IMR-90 (cell line): Measurements from ENCODE around the gene PRSS50. TPM values are rescaled to one million over a fixed set of nuclear protein-coding genes. Genes with fewer than 3 reads are reported as not detected.

ENCODE experiments used
- ATAC-seq: fragments of 200-7000 bp; cut with Tn5 transposase; 2 replicates; pipeline ENCODE4 v1.9.1; 2020; ENCODE audit warnings: low read depth, mild to moderate bottlenecking, moderate library complexity
- BruUV-seq: library from RNA; stranded (reverse); fragments of 400-500 nt; replicated peaks from 2 replicates; lab custom pipeline; 2021; lab: Mats Ljungman, UMichigan
- CTCF ChIA-PET: fragments of 300-600 bp; formaldehyde crosslinking; extraction: SDS; loops from one replicate; lab custom pipeline; 2021; ENCODE audit warnings: antibody characterized with exemption; lab: Yijun Ruan, JAX
- POLR2A ChIA-PET: fragments of 300-600 bp; sonication (Branson Sonifier 250); formaldehyde crosslinking; loops from one replicate; lab custom pipeline; 2022; ENCODE audit warnings: antibody characterized with exemption; ENCODE audit not compliant: unreplicated experiment; lab: Charles Lee
- DNase-seq: peaks from one replicate; pipeline ENCODE4 v3.0.0; 2013
- H2AFZ ChIP-seq: replicated peaks from 2 replicates; pipeline ENCODE3; 2013; ENCODE audit warnings: low read length, mild to moderate bottlenecking; ENCODE audit not compliant: poor library complexity
- H2AK5ac ChIP-seq: 2 replicates; pipeline ENCODE4 v1.6.1; 2013; ENCODE audit warnings: low read depth, low read length, inconsistent platforms
- H2AK9ac ChIP-seq: replicated peaks from 2 replicates; pipeline ENCODE3; 2013; ENCODE audit warnings: mild to moderate bottlenecking, low read depth, low read length, moderate library complexity; ENCODE audit not compliant: poor library complexity
- H2BK120ac ChIP-seq: 2 replicates; pipeline ENCODE4 v1.6.1; 2013; ENCODE audit warnings: low read depth, low read length, inconsistent platforms
- H2BK15ac ChIP-seq: 3 replicates; pipeline ENCODE4 v1.6.1; 2013; ENCODE audit warnings: low read depth, low read length, inconsistent platforms
- H2BK20ac ChIP-seq: 2 replicates; pipeline ENCODE4 v1.6.1; 2013; ENCODE audit warnings: low read depth, mild to moderate bottlenecking, inconsistent platforms, low read length, moderate library complexity
- H2BK5ac ChIP-seq: 2 replicates; pipeline ENCODE4 v1.6.1; 2013; ENCODE audit warnings: mild to moderate bottlenecking, low read depth, low read length, inconsistent platforms; ENCODE audit not compliant: poor library complexity, severe bottlenecking
- H3K14ac ChIP-seq: replicated peaks from 2 replicates; pipeline ENCODE4 v1.6.1; 2013; ENCODE audit warnings: low read depth, low read length, inconsistent platforms
- H3K18ac ChIP-seq: 2 replicates; pipeline ENCODE4 v1.6.1; 2013; ENCODE audit warnings: low read depth, low read length, control low read depth
- H3K23ac ChIP-seq: 2 replicates; pipeline ENCODE4 v1.6.1; 2013; ENCODE audit warnings: low read depth, low read length, inconsistent platforms
- H3K27ac ChIP-seq: 2 replicates; pipeline ENCODE4 v1.5.1; 2013; ENCODE audit warnings: mild to moderate bottlenecking, control low read depth, low read length; ENCODE audit not compliant: insufficient read depth
- H3K27me3 ChIP-seq: 2 replicates; pipeline ENCODE4 v1.6.1; 2013; ENCODE audit warnings: low read length; ENCODE audit not compliant: control insufficient read depth, insufficient read depth
- H3K36me3 ChIP-seq: 2 replicates; pipeline ENCODE4 v1.6.1; 2013; ENCODE audit warnings: low read length, mixed read lengths; ENCODE audit not compliant: control insufficient read depth, insufficient read depth
- H3K4ac ChIP-seq: 2 replicates; pipeline ENCODE4 v1.6.1; 2013; ENCODE audit warnings: low read depth, low read length, inconsistent platforms
- H3K4me1 ChIP-seq: 2 replicates; pipeline ENCODE4 v1.6.1; 2013; ENCODE audit warnings: low read length, mixed read lengths; ENCODE audit not compliant: control insufficient read depth, insufficient read depth
- H3K4me2 ChIP-seq: 2 replicates; pipeline ENCODE4 v1.6.1; 2013; ENCODE audit warnings: low read depth, mild to moderate bottlenecking, control low read depth, low read length, moderate library complexity
- H3K4me3 ChIP-seq: 2 replicates; pipeline ENCODE4 v1.5.1; 2013; ENCODE audit warnings: low read depth, mild to moderate bottlenecking, control low read depth, low read length, moderate library complexity; ENCODE audit not compliant: insufficient read depth
- H3K56ac ChIP-seq: 2 replicates; pipeline ENCODE4 v1.6.1; 2013; ENCODE audit warnings: low read length, inconsistent platforms; ENCODE audit not compliant: insufficient read depth; ENCODE audit errors: extremely low read depth
- H3K79me1 ChIP-seq, 2 experiments: 2 replicates each; pipeline ENCODE4 v1.6.1; 2013; ENCODE audit warnings: low read length in 2 of 2, inconsistent platforms in 1 of 2, low read depth in 1 of 2
- H3K9ac ChIP-seq: 2 replicates; pipeline ENCODE4 v1.6.1; 2013; ENCODE audit warnings: low read depth, low read length, control low read depth
- H3K9me1 ChIP-seq: 2 replicates; pipeline ENCODE4 v1.6.1; 2013; ENCODE audit warnings: low read length, inconsistent platforms; ENCODE audit not compliant: insufficient read depth
- H3K9me3 ChIP-seq: 2 replicates; pipeline ENCODE4 v1.6.1; 2013; ENCODE audit warnings: low read length; ENCODE audit not compliant: control insufficient read depth, insufficient read depth
- H4K20me1 ChIP-seq: 2 replicates; pipeline ENCODE4 v1.6.1; 2013; ENCODE audit warnings: low read length, inconsistent platforms; ENCODE audit not compliant: insufficient read depth
- H4K5ac ChIP-seq: 2 replicates; pipeline ENCODE4 v1.6.1; 2013; ENCODE audit warnings: mild to moderate bottlenecking, low read depth, low read length, control low read depth
- H4K8ac ChIP-seq, 2 experiments: 2 replicates each; pipeline ENCODE4 v1.6.1; 2013; ENCODE audit warnings: low read depth in 2 of 2, low read length in 2 of 2, control low read depth in 1 of 2, inconsistent platforms in 1 of 2
- H4K91ac ChIP-seq: 2 replicates; pipeline ENCODE4 v1.6.1; 2013; ENCODE audit warnings: low read depth, low read length, inconsistent platforms; ENCODE audit not compliant: insufficient read depth
- BHLHE40 ChIP-seq: fragments of 150-350 bp; IDR thresholded peaks from 2 replicates; pipeline ENCODE4 v1.6.1; 2016; ENCODE audit warnings: mild to moderate bottlenecking, low read depth, low read length
- CHD1 ChIP-seq: IDR thresholded peaks from 2 replicates; pipeline ENCODE4 v1.6.1; 2012; ENCODE audit warnings: low read depth, low read length, improper control_type of control experiment
- CTCF ChIP-seq: conservative IDR thresholded peaks from 2 replicates; pipeline ENCODE4 v1.5.1; 2012; ENCODE audit warnings: mild to moderate bottlenecking, low read depth, low read length, improper control_type of control experiment
- ELK1 ChIP-seq: fragments of 150-350 bp; IDR thresholded peaks from 2 replicates; pipeline ENCODE4 v1.6.1; 2016; ENCODE audit warnings: low read depth, mild to moderate bottlenecking, low read length, moderate library complexity, borderline replicate concordance
- FOS ChIP-seq: fragments of 150-350 bp; IDR thresholded peaks from 2 replicates; pipeline ENCODE4 v1.6.1; 2016; ENCODE audit warnings: low read depth, low read length
- MAFK ChIP-seq: IDR thresholded peaks from 2 replicates; pipeline ENCODE4 v1.6.1; 2012; ENCODE audit warnings: low read depth, low read length, improper control_type of control experiment
- MXI1 ChIP-seq: IDR thresholded peaks from 2 replicates; pipeline ENCODE4 v1.6.1; 2012; ENCODE audit warnings: low read depth, mild to moderate bottlenecking, low read length, moderate library complexity, borderline replicate concordance
- NFE2L2 ChIP-seq: fragments of 150-350 bp; IDR thresholded peaks from 2 replicates; pipeline ENCODE4 v1.6.1; 2016; ENCODE audit warnings: low read depth, mild to moderate bottlenecking, low read length
- POLR2A ChIP-seq: IDR thresholded peaks from 2 replicates; pipeline ENCODE4 v1.6.1; 2012; ENCODE audit warnings: mild to moderate bottlenecking, low read depth, low read length
- RCOR1 ChIP-seq: IDR thresholded peaks from 2 replicates; pipeline ENCODE4 v1.6.1; 2012; ENCODE audit warnings: mild to moderate bottlenecking, low read length, improper control_type of control experiment; ENCODE audit not compliant: insufficient replicate concordance
- RFX5 ChIP-seq: IDR thresholded peaks from 2 replicates; pipeline ENCODE4 v1.8.0; 2012; ENCODE audit warnings: low read depth, mild to moderate bottlenecking, low read length, moderate library complexity
- SMC3 ChIP-seq: fragments of 150-350 bp; IDR thresholded peaks from 2 replicates; pipeline ENCODE4 v1.6.1; 2016; ENCODE audit warnings: low read depth, mild to moderate bottlenecking, antibody characterized with exemption, low read length, moderate library complexity
- USF2 ChIP-seq: fragments of 150-350 bp; IDR thresholded peaks from 2 replicates; pipeline ENCODE4 v1.6.1; 2017; ENCODE audit warnings: mild to moderate bottlenecking, antibody characterized with exemption, low read length, low read depth
- WGBS, 2 experiments: methylation state at CpG; one replicate each; pipeline versions ENCODE4 v1.1.5 to v1.1.7; 2013; ENCODE audit warnings: missing lambda C conversion rate in 2 of 2; ENCODE audit not compliant: insufficient read length in 1 of 2; ENCODE audit errors: extremely low coverage in 2 of 2; 5-methylcytosine and 5-hydroxymethylcytosine counted together
- dilution Hi-C: fragments of 300-500 bp; cut with HindIII; formaldehyde crosslinking; loops from one replicate; pipeline ENCODE4 v1.14.3; 2018; ENCODE audit warnings: low sequenced_read_pairs; ENCODE audit not compliant: unreplicated experiment
- in situ Hi-C: fragments of 300-500 bp; cut with MboI; formaldehyde crosslinking; loops from 3 replicates; pipeline ENCODE4 v1.14.3; 2019; ENCODE audit warnings: low sequenced_read_pairs, inconsistent platforms, mixed read lengths
- intact Hi-C: fragments of 100-400 bp; cut with micrococcal nuclease; formaldehyde crosslinking; loops from 2 replicates; pipeline ENCODE4 v1.10.0; 2022
- polyA plus RNA-seq, 3 experiments: library from polyadenylated mRNA; depleted of rRNA; stranded (reverse); fragments of >200 nt; gene quantifications; 2 replicates each; pipeline ENCODE4 v1.2.3, GENCODE V29; 2012; ENCODE audit warnings: low replicate concordance in 1 of 3
- total RNA-seq: library from RNA; depleted of rRNA; stranded (reverse); fragments of >200 nt; gene quantifications from 2 replicates; pipeline ENCODE4 v1.2.3, GENCODE V29; 2012

Gene PRSS50
- total and polyA plus RNA-seq, 2 of the 4 experiments (the other 2 are of a cell fraction), result not detected

- intact Hi-C loops, result no loop called here
- Histone ChIP-seq H3K9ac (no peak overlapping the region), H2BK120ac (no peak overlapping the region), H3K18ac (no peak overlapping the region), H4K8ac (no peak overlapping the region), H3K9me1 (no peaks in the 10 kb centered on the region; the same call in 1 of the 2 replicates), H2BK20ac (no peak overlapping the region), H2BK5ac (no peak overlapping the region), H3K27me3 (peaks cover 31% of the 10 kb centered on the region), H2AK9ac (peak overlapping the region; percentile 6), H3K36me3 (no peaks in the 10 kb centered on the region), H3K4me3 (no peak overlapping the region), H3K4ac (no peak overlapping the region), H3K27ac (no peak overlapping the region), H3K9me3 (no peaks in the 10 kb centered on the region), H4K91ac (no peak overlapping the region), H4K20me1 (peaks cover 3% of the 10 kb centered on the region; the same call in 1 of the 2 replicates), H4K5ac (no peak overlapping the region), H3K23ac (no peak overlapping the region), H2AFZ (no peak overlapping the region), H3K79me1 (no peaks in the 10 kb centered on the region), H2BK15ac (no peak overlapping the region), H3K4me2 (no peak overlapping the region), H3K56ac (no peak overlapping the region), H3K4me1 (peaks cover 9% of the 10 kb centered on the region; the same call in 1 of the 2 replicates), H2AK5ac (no peak overlapping the region), H3K14ac (no peak overlapping the region)
- dilution Hi-C loops, result no loop called here
- no TSS peak for BruUV-seq
- POLR2A ChIA-PET, result no interaction called here
- WGBS, 2 experiments, result 100% methylated on average over 1 of the region's 4 CpGs; no CpG with 5 or more reads in 1 of the 2 experiments
- TF ChIP-seq BHLHE40 (no peak), FOS (no peak), CTCF (no peak), USF2 (no peak), CHD1 (no peak), ELK1 (no peak), MXI1 (no peak), POLR2A (no peak), SMC3 (no peak), MAFK (no peak), RFX5 (no peak), NFE2L2 (no peak), RCOR1 (no peak)
- in situ Hi-C loops, result loop anchor here (5.0 to 25.0 kb wide), 2 partner anchors 195 to 660 kb away; no protein-coding TSS in a partner anchor
- CTCF ChIA-PET, result interaction anchor here (0.7 to 1.2 kb wide), 2 partner anchors 207 to 214 kb away, joined by 3 to 4 read pairs; no protein-coding TSS in a partner anchor
- no peak for ATAC-seq
- DNase-seq, result no peak
Measured at GRCh38 chr3:46702246-46703012, 15.2 kb downstream of the PRSS50 start.
